Fibroblast of skin of right biceps (primary cell): Measurements from ENCODE around the gene SERPINA5.
"Not testable (repeated sequence)": the region's sequence is repeated elsewhere in the genome, so short reads cannot be mapped to it uniquely, and the experiment has no call there.

Source experiments
- DNase-seq: peaks from one replicate; pipeline ENCODE4 v3.0.0-alpha.2; 2013

SERPINA5 gene

DNA sequence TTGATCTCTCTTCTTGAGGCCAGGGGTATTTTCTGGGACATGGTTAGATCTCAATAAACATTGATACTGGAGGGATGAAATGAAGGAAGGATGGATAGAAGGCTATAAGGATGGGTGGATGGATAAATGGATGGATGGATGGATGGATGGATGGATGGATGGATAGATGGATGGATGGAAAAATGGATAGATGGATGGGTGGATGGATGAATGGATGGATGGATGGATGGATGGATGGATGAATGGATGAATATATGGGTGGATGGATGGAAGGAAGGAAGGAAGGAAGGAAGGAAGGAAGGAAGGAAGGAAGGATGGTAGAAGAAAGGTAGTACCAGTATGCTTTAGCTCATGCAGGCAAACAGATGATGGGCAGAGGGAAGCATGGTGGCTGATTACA, 3.8 kb upstream of the SERPINA5 start:
- not testable (repeated sequence) for DNase-seq

GRCh38 chr14:94578712-94579111, 2.5 kb upstream of the SERPINA5 start:
- DNase-seq, result no peak

DNA sequence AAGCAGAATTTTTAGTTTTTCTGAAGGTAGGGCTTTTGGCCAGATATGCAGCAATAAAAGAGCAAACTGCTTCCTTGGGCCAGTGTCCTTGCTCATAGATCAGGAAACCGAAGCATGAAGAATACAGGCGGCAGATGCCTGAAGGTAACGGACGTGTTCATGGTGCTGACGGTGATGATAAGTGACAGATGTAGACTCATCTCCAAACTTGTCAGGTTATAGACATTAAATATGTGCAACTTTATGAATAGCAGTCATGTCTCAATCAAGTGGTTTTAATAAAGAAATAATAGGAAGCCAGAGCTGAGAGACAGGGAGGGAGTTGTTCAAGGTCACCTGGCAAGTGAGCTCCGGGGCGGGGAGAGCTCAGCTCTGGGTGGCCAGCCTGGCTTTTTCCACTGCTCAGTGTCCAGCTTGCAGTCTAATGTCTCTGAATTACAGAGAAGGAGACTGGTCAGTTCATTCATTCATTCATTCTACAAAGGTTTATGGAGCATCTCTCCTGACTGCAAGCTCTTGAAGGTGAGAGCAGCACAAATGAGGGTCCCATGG, 1.0 kb downstream of the SERPINA5 start:
- DNase-seq, result no peak

GRCh38 chr14:94582851-94583250, 1.6 kb downstream of the SERPINA5 start:
- DNase-seq, result no peak

GRCh38 chr14:94583557-94583956, 2.3 kb downstream of the SERPINA5 start:
- DNase-seq, result no peak

GRCh38 chr14:94584591-94585280, 3.5 kb downstream of the SERPINA5 start:
- DNase-seq, result no peak

GRCh38 chr14:94586635-94587034, 5.4 kb downstream of the SERPINA5 start:
- DNase-seq, result no peak

DNA sequence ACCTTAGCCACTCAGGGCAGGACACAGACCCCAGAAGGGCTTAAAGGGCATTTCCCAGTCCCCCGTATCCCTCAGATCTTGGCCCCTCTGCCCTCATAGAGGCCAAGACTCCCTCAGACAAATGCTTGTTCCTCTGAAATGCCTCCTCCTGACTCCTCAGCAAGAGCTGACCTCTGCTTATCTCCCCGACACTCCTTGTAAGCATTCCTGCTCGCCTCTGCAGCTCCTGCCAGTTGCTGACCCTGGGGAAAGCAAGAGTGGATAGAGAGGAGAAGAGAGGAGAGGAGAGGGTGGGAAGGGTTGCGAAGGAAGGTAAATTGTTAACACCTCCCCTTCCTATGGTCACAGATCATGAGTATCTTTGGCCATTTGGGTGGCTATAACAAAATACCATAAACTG, 7.1 kb downstream of the SERPINA5 start:
- DNase-seq, result no peak

- no peak for DNase-seq
These were observed 9.8 kb downstream of the SERPINA5 start for GRCh38 chr14:94591073-94591472.

DNA sequence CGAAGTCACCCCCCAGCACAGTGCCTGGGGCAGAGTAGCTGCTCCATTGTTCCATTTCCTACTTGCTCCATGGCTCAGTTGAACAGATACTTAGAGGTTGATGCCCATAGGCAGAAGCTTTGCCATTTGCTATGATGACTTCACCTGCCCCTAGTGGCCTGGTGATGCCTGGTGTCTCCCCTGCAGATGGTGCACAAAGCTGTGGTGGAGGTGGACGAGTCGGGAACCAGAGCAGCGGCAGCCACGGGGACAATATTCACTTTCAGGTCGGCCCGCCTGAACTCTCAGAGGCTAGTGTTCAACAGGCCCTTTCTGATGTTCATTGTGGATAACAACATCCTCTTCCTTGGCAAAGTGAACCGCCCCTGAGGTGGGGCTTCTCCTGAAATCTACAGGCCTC, 10.6 kb downstream of the SERPINA5 start:
- no peak for DNase-seq

- no peak for DNase-seq
These were observed 11.2 kb downstream of the SERPINA5 start for GRCh38 chr14:94592457-94592856.

DNA sequence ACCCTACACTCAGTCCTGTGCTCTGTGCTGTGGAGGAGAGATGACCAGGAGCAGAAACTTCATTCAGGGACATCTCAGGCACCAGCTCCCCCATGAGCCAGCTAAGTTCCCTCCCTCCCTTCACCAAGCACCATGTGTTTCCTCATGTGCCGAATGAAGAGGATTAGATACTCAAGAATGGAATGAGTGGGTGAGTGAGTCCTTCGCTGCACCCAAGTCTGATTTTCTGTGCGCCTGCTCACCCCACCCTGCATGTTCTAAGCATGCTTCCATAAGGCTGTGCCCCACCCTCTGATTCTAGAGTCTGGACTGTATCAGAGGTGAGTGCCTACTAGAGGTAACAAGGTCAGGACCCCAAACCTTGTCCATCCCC, 12.1 kb downstream of the SERPINA5 start:
- DNase-seq, result no peak

GRCh38 chr14:94593749-94594431, 12.7 kb downstream of the SERPINA5 start:
- no peak for DNase-seq

DNA sequence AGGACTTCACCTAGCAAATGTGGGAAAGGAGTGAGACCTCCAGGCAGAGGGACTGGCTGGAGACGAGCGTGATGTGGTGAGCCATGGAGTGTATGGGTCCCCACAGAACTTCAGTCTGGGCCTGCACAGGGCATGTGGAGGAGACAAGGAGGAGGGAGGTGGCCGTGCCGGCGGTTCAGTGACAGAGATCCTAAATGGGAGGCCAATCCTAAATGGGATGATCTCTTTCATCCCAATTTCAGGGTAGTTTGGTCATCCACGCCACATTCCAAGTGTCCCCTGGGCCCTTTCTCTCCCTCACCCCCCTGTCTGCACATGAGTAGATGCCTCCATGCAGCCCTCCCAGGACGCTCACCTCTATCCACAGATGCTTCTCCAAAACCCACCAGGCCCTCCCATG, 13.2 kb downstream of the SERPINA5 start:
- DNase-seq, result no peak

- DNase-seq, result no peak
These were observed 14.7 kb downstream of the SERPINA5 start for GRCh38 chr14:94595912-94596311.

DNA sequence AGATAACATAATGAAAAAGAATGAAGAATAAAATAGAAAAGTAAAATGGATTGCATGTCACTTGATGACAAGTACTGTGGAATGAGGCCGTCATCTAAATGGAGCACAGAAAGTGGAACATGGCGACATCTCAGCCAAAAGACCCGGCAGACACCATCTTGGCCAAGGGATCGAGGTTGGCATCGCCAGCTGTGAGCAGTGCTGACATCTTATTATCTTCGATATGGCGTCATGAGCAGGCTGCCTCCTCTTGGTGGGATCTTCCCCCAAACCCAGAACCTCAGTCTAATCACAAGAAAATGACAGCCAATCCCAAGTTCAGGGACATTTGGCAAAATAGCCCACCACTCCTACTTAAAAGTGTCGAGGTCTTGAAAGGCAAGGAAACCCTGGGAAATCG, 15.1 kb downstream of the SERPINA5 start:
- DNase-seq, result no peak

DNA sequence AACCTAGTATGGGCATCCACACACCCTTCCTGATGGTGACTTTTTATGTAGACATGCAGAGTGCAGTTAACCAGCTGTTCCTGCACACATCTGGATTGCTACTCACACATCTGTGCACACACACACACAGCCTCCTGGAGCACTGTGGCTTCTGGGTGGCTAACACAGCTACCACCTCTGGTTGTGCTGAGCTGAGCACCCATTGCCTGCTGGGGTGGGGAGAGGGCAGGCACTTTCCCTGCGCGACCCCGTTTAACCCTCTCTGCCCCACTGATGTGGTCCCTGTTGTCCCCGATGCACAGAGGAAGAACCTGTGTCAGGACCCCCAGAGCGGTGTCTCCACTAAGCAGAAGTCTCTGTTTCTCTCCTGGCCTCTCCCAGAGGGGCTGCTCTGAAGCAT, 16.6 kb downstream of the SERPINA5 start:
- DNase-seq, result no peak

GRCh38 chr14:94598506-94598815, 17.2 kb downstream of the SERPINA5 start:
- DNase-seq, result no peak

DNA sequence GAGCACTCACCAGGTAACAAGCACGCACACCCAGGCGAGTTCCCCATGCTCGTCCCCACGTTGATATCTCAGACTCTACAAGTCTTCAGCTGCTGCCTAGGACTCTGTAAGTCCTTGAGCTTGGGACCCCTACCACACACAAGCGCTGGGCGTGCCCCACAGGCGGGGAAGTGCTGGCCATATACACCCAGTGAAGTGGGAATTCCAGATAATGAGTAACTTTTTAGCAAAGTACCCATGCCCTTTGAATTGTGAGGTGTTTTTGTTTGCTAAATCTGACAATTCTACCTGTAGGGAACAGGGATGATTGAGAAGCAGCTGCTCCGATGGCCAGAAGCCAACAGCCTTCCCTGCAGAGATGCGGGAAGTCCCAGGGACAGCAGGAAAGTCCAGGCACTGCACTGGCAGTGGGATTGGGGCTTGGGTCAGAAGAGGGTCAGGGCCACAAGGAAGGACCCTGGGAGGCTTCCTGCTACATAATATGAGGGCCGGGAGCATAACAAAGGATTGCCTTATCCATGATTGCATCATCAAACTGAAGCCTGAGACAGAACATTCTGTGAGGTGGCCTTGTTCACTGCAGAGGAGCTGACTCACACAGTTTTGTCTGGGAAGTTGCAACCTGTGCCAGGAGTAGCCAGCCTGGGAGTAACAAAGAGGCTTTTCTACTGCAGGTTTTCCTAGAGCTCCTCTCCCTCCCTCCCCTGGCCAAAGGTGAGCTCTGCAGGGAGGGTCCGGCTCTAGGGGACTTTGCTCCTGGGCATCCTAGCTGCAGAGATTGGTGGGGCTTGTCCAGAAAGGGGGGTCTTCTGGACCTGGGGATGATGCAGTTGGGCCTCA, 17.8 kb downstream of the SERPINA5 start:
- peak; percentile 96 for DNase-seq

- no peak for DNase-seq
These were observed 18.4 kb downstream of the SERPINA5 start for GRCh38 chr14:94599656-94600004.

DNA sequence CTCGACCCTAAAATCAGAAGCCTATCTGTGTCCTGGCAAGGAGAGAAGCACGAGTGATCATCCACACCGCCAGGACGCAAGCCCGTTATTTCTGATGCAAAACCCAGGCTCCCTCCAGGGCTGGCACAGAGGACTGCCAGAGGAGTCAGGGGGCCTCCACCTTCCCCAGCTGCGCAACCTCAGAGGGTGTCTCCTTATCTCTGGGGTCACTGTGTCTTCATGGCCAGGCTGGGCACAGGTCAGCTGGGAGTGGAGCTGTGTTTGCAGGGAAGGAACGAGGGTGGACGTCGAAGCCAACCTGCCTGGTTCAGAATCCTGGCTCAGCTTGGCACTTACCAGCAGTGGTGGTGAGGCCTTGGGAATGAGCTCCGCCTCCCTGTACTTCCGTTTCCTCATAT, 18.9 kb downstream of the SERPINA5 start:
- DNase-seq, result no peak

GRCh38 chr14:94601884-94602391, 20.7 kb downstream of the SERPINA5 start:
- DNase-seq, result peak; percentile 89

GRCh38 chr14:94602722-94603121, 21.5 kb downstream of the SERPINA5 start:
- DNase-seq, result no peak

DNA sequence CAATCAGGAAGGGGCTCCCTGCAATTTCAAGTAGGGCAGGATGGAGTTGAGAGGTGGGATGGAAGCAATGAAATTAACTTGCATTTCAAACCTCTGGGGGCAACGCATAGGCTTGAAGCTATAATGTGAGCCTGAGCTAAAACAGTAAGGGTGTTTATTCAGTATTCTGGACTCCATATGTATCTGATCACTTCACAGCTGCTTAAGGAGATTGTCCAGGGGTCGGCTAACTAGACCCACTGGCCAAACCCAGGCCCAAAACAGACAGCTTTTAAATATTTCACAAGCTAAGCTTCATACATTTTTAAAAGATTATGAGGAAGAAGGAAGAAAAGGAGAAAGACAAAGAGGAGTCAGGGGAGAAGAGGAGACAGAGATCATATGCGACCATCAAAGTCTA, 24.1 kb downstream of the SERPINA5 start:
- DNase-seq, result no peak
